Right hindlimb (tissue), 1 donor: ENCODE measurements around the gene SSH3.
A peak's percentile ranks its signal among the peaks of the same experiment; 100 is the strongest.

Experiments
- DNase-seq: peaks from one replicate; pipeline ENCODE4 v3.0.0-alpha.2; 2018

Gene SSH3

DNA sequence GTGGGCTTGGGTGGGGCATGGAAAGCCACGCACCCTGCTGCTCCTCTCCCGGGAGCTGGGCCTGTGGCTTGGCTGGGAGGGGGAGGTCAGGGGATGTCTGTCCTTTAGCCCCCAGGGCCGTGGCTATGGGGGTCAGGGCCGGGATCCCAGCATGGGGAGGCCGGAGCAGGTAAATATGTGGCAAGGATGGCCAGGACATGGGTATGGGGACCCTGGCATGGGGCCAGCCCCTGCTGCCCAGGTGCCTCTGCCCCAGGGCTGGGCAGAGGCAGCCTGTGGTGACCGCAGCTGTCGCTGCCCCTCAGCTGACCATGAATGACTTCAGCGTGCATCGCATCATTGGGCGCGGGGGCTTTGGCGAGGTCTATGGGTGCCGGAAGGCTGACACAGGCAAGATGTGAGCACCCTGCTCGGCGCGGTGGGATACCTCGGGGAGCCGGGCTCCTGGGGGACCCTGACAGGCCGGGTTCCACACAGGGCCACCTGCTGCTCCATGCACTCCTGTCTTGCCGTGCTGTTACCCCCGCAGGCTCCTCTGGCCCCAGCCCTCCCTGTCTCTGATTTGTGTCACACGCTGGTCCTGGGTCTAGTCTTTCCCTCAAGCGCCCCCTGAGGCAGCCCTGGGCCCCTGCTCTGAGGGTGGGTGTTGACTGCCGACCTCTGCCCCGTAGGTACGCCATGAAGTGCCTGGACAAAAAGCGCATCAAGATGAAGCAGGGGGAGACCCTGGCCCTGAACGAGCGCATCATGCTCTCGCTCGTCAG, 22.4 kb upstream of the SSH3 start:
- DNase-seq: peak; percentile 15

DNA sequence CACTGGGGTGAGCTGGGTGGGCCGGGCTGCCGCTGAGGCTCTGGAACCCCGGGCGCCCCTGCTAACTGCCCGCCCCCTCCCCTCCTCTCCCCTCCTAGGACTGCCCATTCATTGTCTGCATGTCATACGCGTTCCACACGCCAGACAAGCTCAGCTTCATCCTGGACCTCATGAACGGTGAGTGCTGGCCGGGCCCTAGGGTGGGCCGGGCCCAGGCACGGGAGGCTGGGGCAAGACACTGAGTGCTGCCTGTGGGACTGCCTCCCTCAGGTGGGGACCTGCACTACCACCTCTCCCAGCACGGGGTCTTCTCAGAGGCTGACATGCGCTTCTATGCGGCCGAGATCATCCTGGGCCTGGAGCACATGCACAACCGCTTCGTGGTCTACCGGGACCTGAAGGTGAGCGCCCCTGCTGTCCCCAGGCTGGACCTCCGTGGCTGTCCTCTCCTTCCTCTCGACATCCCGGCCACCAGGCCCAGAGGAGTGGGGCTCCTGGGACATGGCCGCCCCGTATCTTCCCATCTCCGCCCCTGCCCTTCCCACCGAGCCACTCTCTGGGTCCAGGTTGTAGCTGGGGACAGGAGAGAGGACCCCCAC, 21.7 kb upstream of the SSH3 start:
- DNase-seq: peak; percentile 13

DNA sequence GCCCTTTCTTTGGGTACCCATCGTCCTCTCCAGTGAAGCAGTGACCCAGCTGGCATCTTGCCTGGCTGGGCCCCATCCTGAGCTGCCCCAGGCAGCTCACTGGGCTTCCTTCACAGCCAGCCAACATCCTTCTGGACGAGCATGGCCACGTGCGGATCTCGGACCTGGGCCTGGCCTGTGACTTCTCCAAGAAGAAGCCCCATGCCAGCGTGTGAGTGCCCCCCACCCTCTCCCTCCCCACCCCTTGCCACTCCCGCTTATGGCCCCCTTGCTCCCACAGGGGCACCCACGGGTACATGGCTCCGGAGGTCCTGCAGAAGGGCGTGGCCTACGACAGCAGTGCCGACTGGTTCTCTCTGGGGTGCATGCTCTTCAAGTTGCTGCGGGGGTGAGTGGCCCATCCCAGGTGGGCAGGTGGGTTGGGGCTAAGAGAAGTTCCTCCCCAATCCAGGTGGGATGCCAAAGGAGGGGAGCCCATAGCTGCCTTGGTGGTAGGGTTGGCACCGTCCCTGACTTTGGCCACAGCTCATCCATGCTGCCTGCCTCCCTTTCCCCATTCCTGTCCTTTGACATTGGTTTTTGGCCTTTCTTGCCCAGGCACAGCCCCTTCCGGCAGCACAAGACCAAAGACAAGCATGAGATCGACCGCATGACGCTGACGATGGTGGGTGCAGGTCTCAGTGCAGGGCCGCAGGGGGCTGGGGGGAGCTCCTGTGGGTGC, 21.0 kb upstream of the SSH3 start:
- DNase-seq: peak; percentile 20

DNA sequence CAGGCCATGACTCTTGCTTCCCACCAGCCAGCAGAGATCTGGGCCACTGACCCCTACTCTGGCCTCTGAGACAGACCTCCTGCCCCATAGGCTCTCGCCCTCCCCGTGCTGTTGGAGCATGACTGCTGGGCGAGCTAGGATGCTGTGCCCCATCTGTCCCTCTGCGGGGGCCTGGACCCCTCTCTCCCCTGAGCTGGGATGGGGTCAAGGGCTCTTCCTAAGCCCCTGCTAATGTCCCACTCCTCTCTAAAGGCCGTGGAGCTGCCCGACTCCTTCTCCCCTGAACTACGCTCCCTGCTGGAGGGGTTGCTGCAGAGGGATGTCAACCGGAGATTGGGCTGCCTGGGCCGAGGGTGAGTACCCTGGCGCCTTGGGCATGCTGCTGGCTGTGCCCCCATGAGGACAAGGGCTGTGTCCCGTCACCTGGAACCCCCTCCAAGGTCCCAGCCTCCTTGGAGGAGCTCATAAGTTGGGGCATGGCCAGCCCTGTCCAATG, 20.4 kb upstream of the SSH3 start:
- peak; percentile 11 for DNase-seq

DNA sequence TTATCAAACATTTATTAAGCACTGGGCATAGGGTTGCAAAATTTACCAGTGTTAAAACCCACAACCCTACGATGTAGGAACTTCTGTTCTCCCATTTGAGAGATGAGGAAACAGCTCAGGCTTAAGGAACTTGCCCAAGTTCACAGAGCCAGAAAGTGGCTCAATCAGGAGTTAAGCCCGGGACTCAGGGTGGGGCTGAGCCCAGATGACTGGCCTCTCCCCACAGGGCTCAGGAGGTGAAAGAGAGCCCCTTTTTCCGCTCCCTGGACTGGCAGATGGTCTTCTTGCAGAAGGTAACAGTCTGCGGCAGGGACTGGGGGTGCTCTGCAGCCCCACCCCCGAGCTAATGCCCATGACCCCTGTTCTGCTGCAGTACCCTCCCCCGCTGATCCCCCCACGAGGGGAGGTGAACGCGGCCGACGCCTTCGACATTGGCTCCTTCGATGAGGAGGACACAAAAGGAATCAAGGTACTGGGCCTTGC, 19.8 kb upstream of the SSH3 start:
- peak; percentile 14 for DNase-seq

DNA sequence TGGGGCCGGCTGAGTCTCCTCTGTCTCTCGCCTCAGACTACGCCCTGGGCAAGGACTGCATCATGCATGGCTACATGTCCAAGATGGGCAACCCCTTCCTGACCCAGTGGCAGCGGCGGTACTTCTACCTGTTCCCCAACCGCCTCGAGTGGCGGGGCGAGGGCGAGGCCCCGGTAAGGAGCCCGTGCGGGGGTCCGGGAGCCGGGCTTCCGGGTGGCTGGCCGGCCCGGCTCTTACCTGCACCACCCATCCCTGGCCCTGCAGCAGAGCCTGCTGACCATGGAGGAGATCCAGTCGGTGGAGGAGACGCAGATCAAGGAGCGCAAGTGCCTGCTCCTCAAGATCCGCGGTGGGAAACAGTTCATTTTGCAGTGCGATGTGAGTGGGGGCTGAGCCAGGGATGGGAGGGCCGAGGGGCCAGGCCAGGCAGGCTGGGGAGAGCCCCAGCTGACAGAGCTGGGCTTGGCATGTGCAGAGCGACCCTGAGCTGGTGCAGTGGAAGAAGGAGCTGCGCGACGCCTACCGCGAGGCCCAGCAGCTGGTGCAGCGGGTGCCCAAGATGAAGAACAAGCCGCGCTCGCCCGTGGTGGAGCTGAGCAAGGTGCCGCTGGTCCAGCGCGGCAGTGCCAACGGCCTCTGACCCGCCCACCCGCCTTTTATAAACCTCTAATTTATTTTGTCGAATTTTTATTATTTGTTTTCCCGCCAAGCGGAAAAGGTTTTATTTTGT, 18.4 kb upstream of the SSH3 start:
- DNase-seq: peak; percentile 17

DNA sequence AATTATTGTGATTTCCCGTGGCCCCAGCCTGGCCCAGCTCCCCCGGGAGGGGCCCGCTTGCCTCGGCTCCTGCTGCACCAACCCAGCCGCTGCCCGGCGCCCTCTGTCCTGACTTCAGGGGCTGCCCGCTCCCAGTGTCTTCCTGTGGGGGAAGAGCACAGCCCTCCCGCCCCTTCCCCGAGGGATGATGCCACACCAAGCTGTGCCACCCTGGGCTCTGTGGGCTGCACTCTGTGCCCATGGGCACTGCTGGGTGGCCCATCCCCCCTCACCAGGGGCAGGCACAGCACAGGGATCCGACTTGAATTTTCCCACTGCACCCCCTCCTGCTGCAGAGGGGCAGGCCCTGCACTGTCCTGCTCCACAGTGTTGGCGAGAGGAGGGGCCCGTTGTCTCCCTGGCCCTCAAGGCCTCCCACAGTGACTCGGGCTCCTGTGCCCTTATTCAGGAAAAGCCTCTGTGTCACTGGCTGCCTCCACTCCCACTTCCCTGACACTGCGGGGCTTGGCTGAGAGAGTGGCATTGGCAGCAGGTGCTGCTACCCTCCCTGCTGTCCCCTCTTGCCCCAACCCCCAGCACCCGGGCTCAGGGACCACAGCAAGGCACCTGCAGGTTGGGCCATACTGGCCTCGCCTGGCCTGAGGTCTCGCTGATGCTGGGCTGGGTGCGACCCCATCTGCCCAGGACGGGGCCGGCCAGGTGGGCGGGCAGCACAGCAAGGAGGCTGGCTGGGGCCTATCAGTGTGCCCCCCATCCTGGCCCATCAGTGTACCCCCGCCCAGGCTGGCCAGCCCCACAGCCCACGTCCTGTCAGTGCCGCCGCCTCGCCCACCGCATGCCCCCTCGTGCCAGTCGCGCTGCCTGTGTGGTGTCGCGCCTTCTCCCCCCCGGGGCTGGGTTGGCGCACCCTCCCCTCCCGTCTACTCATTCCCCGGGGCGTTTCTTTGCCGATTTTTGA, 17.5 kb upstream of the SSH3 start:
- DNase-seq: no peak

DNA sequence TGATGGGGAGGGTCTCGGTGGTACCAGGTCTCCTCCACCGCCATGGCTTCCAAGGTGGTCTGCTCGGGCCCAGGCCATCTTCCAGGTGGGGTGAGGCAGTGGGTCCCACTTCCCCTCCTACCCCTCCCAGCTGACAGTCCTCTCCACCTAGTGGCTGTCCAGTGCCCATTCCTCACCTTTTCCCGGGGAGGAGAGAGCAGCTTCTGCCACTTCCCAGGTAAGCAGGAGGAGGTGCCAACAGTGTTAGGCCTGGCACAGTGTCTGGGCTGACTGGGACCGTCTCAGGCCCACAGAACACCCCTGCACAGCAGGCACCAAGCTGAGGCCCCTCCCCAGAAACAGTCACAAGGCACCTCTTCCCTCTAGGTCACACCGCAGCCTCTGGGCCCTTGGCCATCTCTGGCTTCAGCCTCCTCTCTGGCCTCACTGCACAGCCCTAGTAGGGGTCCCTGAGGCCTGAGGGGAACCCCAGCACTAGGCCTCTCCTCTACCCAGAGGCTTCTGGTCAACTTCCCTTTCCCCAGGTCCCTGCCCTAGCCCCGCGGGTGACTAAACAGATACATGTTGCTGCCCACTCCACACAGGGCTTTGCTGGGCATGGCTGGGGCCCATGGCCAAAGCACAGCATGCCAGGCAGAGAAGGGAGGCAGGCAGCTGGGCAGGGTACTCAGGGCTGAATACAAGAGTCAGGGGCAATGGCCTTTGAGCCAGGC, 16.6 kb upstream of the SSH3 start:
- DNase-seq: no peak

DNA sequence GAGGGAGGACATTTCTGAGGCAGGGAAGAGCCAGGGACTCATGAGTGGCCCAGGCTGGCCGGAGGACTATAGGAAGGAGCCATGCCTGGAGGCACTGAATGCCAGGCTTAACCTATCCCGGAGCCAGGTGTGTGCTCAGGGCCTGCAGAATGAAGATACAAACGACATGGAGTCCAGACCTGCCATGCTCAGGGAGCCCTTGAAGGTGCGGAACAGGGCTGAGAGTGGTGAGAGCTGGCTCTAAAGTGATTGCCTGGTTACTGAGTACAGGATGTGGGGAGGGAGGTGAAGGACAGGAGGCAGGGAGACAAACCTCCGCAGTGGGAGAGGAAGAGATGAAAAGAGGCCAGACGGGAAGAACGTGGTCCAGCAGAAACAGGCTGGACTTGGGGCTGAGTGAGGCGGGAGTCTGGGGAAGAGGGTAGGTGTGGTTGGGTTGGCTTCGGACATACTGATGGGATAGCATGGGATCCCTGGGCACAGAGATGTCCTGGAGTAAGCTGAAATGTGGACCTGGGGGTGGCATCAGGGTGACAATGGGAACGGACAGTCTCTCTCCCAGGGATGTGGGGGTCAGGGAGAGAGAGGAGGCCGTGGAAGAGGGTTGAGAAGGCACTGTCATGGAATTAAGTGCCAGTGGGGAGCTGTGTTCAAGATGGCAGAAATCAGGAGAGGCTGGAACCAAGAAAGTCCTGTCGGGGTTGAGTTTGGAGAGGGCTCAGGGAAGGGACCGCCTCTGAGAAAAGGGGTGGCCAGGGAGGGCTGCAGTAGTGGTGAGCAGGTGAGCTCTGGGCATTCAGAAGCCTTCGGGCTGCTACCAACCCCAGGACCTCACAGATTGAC, 15.8 kb upstream of the SSH3 start:
- DNase-seq: no peak

DNA sequence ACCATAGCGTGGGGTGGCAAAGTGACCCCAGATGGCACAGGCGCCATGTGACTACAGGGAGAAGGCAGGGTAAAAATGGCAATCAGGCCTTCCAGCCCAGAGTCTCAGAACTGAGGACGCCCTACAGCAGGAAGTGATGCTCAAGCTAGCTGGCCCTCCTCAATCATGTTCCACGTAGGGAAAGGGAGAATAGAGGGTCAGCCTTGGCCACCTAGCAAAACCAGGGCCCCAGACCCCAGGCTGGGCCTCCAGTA, 15.2 kb upstream of the SSH3 start:
- no peak for DNase-seq

DNA sequence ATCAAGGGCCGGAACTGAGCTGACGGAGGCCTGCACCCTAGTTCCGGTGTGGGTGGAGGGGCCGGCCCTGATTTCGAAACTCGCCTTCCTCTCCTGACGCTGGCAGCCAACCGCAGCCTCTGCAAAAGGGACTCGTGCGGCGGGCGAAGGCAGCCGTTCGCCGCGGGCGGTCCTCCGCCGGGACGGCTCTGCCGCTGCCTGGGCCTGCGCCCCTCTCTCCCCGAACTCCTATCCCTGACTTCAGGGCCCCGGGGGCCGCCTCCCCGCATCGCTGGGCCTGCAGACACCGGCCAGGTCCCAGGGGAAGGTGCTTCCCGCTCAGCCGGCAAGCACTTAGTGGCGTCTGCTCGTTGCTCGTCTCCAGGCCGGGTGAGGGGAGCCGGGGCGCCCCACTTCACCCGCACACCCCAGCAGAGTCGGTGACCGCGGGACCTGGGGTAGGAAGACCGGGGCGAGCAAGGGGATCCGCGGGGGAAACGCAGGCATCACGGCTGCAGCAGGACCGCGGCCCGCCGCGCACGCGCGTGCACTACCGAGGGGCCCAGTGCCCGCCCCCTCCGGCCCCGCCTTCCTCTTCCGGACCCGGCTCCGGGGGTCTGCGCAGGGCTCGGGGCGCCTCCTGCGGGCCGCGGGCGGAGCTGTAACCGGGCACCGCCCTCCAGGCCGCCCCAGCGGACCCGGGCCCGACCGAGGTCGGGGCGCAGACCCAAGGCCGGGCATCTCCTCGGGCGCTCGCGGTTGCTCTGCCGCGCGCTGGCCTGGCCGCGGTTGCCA, 14.7 kb upstream of the SSH3 start:
- peak; percentile 95 for DNase-seq

DNA sequence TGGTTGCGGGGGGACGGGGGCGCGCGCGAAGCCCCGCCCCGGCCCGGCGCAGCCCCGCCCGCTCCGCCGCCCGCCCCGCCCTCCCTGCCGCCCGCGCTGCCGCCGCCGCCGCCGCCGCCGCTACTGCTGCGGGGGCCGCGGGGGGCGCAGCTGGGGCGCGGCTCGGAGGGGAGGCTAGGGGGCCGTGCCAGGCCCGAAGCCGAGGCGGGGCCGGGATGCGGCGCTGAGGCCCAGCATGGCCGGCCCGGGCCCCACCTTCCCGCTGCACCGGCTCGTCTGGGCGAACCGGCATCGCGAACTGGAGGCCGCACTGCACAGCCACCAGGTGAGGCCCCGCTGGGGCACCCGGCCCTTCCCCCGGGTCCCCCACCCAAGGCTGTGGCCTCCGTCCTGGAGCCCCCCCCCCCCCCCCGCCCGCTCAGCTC, 14.1 kb upstream of the SSH3 start, which contains the start of gene ANKRD13D:
Gene ANKRD13D (plus strand): TSS at position 78 of the 425 bp plus-strand sequence. CDS start 158 bp downstream, at position 236.
- DNase-seq: no peak

DNA sequence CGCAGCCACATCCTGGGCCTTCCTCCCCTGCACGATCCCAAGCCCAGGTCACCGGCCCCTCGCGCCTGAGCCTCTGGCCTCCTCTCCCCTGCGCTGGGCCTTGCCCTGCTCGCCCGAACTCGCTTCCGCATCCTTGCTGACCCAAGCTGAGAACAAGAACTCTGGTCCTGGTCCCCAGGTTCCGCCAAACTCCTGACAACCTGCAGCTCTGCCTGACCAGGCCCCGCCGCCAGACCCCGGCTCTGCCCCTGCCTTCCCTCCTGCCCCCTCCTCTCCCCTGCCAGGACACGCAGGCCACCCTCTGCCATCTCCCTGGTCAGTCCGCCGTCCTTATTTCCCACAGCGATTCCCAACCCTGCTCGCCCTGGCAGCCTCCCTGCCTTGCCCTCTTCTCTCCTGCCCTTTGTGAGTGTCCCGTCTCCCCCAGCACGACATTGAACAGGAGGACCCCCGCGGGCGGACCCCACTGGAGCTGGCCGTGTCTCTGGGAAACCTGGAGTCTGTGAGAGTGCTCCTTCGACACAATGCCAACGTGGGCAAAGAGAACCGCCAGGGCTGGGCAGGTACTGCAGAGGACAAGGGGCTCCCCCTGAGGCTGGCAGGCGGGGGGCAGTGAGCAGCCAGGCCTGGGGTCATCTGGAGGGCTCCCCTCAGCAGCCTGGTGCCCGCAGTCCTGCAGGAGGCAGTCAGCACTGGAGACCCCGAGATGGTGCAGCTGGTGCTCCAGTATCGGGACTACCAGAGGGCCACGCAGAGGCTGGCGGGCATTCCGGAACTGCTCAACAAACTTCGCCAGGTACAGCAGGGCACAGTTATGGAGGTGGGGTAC, 13.5 kb upstream of the SSH3 start:
- DNase-seq: no peak

DNA sequence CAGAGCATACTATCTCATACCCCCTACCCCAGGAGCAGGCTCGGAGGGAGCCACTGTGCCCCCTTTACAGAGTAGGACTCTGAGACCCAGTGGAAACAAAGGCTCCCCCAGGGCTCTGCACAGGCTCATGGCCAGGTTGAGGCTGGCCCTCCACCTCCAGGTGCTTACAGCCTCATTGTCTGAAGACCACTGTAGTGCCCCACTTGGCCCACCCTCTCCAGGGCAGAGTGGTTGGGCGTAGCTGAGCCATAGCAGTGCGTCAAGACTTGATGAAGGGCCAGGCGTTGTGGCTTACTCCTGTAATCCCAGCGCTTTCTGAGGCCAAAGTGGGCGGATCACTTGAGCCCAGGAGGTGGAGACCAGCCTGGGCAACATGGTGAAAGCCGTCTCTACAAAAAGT, 12.5 kb upstream of the SSH3 start:
- DNase-seq: no peak

DNA sequence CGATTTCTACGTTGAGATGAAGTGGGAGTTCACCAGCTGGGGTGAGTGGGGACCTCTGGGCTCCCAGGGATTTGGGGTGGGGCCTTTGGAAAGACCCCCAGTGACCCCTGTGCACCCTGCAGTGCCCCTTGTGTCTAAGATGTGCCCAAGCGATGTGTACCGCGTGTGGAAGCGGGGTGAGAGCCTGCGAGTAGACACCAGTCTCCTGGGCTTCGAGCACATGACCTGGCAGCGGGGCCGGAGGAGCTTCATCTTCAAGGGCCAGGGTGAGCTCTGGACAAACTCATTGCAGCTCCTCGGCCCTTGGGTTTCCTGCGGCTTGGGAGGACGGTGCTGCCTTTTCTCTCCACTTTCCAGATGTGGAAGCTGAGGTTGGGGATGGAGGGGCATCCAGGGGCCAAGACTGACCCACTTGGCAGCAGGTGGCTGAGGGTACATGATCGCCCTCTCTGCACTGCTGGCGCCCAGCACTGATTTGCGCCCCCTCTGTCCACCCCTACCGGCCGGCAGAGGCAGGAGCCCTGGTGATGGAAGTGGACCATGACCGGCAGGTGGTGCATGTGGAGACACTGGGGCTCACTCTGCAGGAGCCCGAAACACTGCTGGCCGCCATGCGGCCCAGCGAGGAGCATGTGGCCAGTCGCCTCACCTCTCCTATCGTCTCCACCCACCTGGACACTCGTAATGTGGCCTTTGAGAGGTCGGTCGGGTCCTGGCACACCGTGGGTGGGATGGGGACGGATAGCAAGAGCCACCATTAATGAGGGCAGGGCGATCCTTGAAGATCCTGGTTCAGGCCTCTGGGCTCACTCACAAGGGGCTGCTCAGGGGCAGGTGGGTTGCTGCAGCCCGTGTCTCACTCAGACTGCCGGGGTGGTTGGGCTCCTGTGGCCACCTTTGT, 11.6 kb upstream of the SSH3 start:
- no peak for DNase-seq

DNA sequence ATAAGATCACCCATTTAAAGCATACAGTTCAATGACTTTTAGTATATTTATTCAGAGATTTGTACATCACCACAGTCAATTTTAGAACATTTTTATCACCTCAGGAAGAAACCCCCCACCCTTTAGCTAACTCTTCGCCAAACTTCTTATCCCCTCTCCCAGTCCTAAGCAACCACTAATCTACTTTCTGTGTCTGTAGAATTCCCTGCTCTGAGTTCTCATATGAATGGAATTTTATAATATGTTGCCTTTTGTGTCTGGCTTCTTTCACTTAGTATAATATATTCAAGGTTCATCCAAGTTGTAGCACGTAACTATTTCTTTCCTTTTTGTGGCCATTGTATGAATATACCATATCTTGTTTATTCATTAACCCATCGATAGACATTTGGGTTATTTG, 10.7 kb upstream of the SSH3 start:
- no peak for DNase-seq

DNA sequence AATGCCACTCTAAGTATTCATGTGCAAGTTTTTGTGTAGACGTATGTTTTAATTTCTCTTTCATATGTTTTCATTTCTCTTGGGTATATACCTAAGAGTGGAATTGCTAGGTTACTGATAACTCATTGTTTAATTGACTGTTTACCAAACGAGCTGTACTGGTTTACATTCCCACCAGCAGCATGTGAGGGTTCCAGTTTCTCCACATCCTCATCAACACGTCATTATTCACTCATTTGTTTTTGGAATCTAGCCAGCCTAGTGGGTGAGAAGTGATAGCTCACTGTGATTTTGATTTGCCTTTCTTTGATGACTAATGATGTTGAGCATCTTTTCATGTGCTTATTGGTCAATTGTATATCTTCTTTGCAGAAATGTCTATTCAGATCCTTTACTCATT, 10.2 kb upstream of the SSH3 start:
- DNase-seq: no peak

DNA sequence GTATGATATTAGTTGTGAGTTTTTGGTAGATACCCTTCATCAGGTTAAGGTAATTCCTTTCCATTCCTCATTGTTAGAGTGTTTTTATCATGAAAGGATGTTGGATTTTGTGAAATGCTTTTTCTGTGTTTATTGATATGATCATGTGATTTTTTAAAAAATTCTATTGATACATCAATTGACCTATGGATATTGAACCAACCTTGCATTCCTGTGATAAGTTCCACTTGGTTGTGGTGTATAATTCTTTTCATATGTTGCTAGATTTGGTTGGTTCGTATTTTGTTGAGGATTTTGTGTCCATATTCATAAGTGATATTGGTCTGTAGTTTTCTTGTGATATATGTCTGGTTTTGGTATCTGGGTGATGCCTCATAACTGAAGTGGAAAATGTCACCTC, 7.5 kb upstream of the SSH3 start:
- DNase-seq: no peak
